ENCODE results near the gene WDR1. TPM values are rescaled to one million over a fixed set of nuclear protein-coding genes. Genes with fewer than 3 reads are reported as not detected.

WDR1 gene
- total and polyA plus RNA-seq, 2 of the 13 experiments (the other 11 are each of a cell fraction or from before 2014, with no cell fraction given), result 106 to 198 TPM

GRCh38 chr4:10116569-10117358 is at the start of gene WDR1 (continued):
- peak; percentile 56; the same call in 1 of the 2 replicates for TF ChIP-seq ZNF687 (CRISPR knock-in tag; IDR thresholded peaks at IDR 0.05)
- peak; percentile 9; the same call in 1 of the 2 replicates for TF ChIP-seq HCFC1 (IDR thresholded peaks at IDR 0.05; ENCODE audit: low read depth, low read length)
- no peak for TF ChIP-seq TOE1 (CRISPR knock-in tag; IDR thresholded peaks at IDR 0.05)
- no peak for TF ChIP-seq PBX3 (CRISPR knock-in tag; IDR thresholded peaks at IDR 0.05; ENCODE audit: borderline replicate concordance)
- 0 out of 2 replicates have a peak, but pooled peaks have one; percentile 22 for TF ChIP-seq HMGXB3 (CRISPR knock-in tag; IDR thresholded peaks at IDR 0.05; ENCODE audit: borderline replicate concordance)
- TF ChIP-seq RAD51 (IDR thresholded peaks at IDR 0.05; ENCODE audit: borderline replicate concordance), result no peak
- TF ChIP-seq PPARG (CRISPR knock-in tag; conservative IDR thresholded peaks at IDR 0.05), result no peak
- TF ChIP-seq ZMAT3 (CRISPR knock-in tag; conservative IDR thresholded peaks at IDR 0.05), result no peak
- peak; percentile 73 for TF ChIP-seq DRAP1 (CRISPR knock-in tag; IDR thresholded peaks at IDR 0.05)
- TF ChIP-seq ZBTB14 (CRISPR knock-in tag; IDR thresholded peaks at IDR 0.05), result peak; percentile 91
- no peak for TF ChIP-seq GABPA (IDR thresholded peaks at IDR 0.05; ENCODE audit: low read depth, low read length)
- peak; percentile 88 for TF ChIP-seq GABPA (CRISPR knock-in tag; IDR thresholded peaks at IDR 0.05; ENCODE audit: low read depth)
- no peak for TF ChIP-seq MIXL1 (CRISPR knock-in tag; IDR thresholded peaks at IDR 0.05)
- no peak for TF ChIP-seq ATF4 (CRISPR knock-in tag; IDR thresholded peaks at IDR 0.05)
- TF ChIP-seq EP300 (IDR thresholded peaks at IDR 0.05; ENCODE audit: low read depth in 2 of 2, low read length in 2 of 2), result peak in 1 of 2 experiments; percentile 10; a peak in 1 of 4 replicates
- no peak for TF ChIP-seq EP300 (CRISPR knock-in tag; IDR thresholded peaks at IDR 0.05; ENCODE audit: borderline replicate concordance)
